ENCODE data around the gene P2RY6.

The P2RY6 gene

GRCh38 chr11:73233692-73234470 is 38.3 kb upstream of the P2RY6 start:
- no peak overlapping the region for H3K27ac Mint-ChIP-seq
- DNase-seq (ENCODE audit: low spot score in 2 of 2), result no peak
- H3K4me3 Mint-ChIP-seq, result no peak overlapping the region
- ATAC-seq, result no peak
- H3K36me3 Mint-ChIP-seq, result no peaks in the 10 kb centered on the region
- no peaks in the 10 kb centered on the region for H3K4me1 Mint-ChIP-seq
- no peaks in the 10 kb centered on the region for H3K9me3 Mint-ChIP-seq

- ATAC-seq (no peak), DNase-seq (ENCODE audit: low spot score in 2 of 2) (no peak)
- no peak overlapping the region for H3K27ac Mint-ChIP-seq
- no peaks in the 10 kb centered on the region for H3K36me3 Mint-ChIP-seq
- no peak overlapping the region for H3K4me3 Mint-ChIP-seq
- no peaks in the 10 kb centered on the region for H3K9me3 Mint-ChIP-seq
- no peaks in the 10 kb centered on the region for H3K4me1 Mint-ChIP-seq
Measured at GRCh38 chr11:73234471-73235181, 37.5 kb upstream of the P2RY6 start.

GRCh38 chr11:73235236-73235786 is 36.8 kb upstream of the P2RY6 start:
- no peaks in the 10 kb centered on the region for H3K4me1 Mint-ChIP-seq
- DNase-seq (ENCODE audit: low spot score in 2 of 2) (no peak), ATAC-seq (no peak)
- no peak overlapping the region for H3K27ac Mint-ChIP-seq
- no peaks in the 10 kb centered on the region for H3K9me3 Mint-ChIP-seq
- no peak overlapping the region for H3K4me3 Mint-ChIP-seq
- H3K36me3 Mint-ChIP-seq, result no peaks in the 10 kb centered on the region

GRCh38 chr11:73236205-73236765 is 35.9 kb upstream of the P2RY6 start:
- no peaks in the 10 kb centered on the region for H3K9me3 Mint-ChIP-seq
- DNase-seq (ENCODE audit: low spot score in 2 of 2) (no peak), ATAC-seq (no peak)
- no peaks in the 10 kb centered on the region for H3K4me1 Mint-ChIP-seq
- no peak overlapping the region for H3K4me3 Mint-ChIP-seq
- H3K36me3 Mint-ChIP-seq, result no peaks in the 10 kb centered on the region
- no peak overlapping the region for H3K27ac Mint-ChIP-seq

DNA sequence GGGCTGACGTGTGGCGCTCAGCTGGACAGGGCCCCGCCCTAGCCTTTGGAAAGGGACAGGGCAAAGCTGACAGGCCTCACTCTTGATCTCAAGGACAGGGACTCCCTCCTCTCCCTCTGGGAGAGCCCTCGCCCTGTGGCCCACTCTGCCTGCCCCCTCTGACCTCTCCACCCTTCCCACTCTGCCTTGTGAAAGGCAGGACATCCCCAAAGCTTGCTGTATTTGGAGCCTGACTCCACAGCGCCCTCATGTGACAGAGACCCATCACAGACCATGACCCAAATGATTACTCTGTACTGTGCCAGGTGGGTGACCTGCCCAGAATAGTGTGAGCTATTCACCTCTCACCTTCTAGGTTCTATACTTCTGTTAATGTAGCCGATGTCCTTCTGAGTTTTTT is 35.3 kb upstream of the P2RY6 start:
- Mint-ChIP-seq H3K9me3 (no peaks in the 10 kb centered on the region), H3K27ac (no peak overlapping the region), H3K4me1 (no peaks in the 10 kb centered on the region), H3K4me3 (no peak overlapping the region), H3K36me3 (no peaks in the 10 kb centered on the region)
- DNase-seq (ENCODE audit: low spot score in 2 of 2), result peak in 1 of 2 donors; percentile 62
- ATAC-seq, result peak; percentile 51

DNA sequence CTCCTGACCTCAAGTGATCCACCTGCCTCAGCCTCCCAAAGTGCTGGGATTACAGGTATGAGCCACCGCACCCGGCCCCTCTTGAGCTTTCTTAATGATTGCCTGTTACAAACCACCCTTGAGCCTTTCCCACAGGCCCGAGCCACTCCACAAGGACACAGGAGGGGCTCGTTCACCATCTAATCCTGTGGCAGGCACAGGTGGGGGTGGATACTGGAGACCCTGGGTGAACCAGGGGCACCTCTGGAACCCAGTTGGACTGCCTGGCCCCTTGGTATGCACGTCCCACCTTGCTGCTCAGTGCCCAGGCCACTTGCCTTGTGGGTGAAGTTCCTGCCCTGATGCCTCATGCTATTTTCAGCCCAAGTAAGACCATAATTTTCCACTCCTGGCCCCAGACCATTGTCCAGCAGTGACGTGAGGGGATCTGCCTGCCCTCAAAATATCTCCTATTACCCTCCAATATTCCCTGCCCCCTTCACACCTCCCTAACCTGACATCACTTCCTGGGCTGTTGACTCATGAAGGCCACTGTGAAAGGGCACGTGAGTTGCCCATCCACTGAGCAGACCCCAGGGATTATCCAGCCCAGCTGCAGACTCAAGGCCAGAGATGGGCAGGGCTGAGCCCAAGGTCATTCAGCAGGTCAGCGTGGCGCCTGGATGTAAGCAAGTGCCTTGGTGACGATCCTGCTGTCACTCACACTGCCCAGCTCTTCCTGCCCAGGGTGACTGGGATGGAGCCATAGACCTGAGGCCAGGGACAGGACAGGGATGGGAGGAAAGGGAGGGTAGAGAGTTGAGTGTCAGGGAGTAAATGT is 34.5 kb upstream of the P2RY6 start:
- no peaks in the 10 kb centered on the region for H3K36me3 Mint-ChIP-seq

DNA sequence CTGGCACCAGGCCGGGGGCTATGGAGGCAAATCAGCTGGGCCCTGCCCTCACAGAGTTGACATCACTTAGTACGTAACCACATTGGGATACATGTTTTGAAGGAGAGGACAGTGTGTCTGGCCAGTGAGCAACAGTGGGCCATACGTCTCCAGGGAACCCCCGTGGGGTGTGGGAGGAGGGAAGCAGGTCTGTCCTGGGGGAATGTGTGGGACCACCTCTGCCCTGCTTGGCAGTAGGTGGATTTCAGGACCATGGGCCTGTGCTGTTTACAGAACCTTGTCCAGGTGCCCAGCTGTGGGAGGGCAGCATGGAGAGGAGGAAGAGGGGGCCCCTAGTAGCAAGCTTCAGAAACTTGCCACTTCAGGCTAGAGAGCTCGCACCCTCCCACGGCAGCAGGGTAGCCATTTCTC is 33.0 kb upstream of the P2RY6 start:
- Mint-ChIP-seq H3K36me3 (no peaks in the 10 kb centered on the region), H3K9me3 (no peaks in the 10 kb centered on the region), H3K27ac (no peak overlapping the region), H3K4me3 (no peak overlapping the region), H3K4me1 (no peaks in the 10 kb centered on the region)
- DNase-seq (ENCODE audit: low spot score in 2 of 2) (no peak), ATAC-seq (no peak)

More for the DNA sequence above, 34.5 kb upstream of the P2RY6 start:
- ATAC-seq (no peak), DNase-seq (ENCODE audit: low spot score in 2 of 2) (no peak)
- Mint-ChIP-seq H3K9me3 (no peaks in the 10 kb centered on the region), H3K4me3 (no peak overlapping the region), H3K27ac (no peak overlapping the region), H3K4me1 (no peaks in the 10 kb centered on the region)

DNA sequence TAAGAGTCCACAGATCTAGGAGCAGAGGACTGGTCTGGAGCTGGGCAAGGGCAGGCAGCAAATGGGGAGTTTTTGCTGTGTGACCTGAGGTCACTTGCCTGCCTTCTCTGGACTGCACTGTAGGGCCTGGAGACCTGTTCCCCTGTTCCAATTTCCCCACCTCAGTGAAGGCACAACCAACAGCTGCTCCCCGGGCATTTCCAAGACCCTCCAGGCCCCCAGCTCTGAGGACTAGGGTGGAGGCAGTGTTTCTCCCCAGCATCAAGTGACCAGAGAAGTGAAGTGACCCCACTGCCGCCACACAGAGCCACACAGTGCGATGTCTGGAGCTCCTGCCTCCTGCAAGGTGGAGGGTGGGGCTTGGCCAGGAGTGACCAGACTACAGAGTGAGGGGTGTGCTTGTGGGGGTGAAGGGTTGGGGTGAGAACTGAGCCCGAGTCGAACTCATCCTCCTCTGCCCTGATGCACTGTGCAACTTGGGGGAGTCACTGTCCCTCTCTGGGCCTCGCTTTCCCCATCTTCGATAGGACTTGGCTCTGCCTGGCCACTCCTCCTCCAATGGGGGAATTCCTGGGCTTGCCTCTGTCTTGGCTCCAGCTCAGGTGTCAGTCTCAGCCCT is 32.5 kb upstream of the P2RY6 start:
- ATAC-seq (no peak), DNase-seq (ENCODE audit: low spot score in 2 of 2) (no peak)
- no peaks in the 10 kb centered on the region for H3K36me3 Mint-ChIP-seq
- no peak overlapping the region for H3K27ac Mint-ChIP-seq
- no peaks in the 10 kb centered on the region for H3K4me1 Mint-ChIP-seq
- H3K4me3 Mint-ChIP-seq, result no peak overlapping the region
- H3K9me3 Mint-ChIP-seq, result no peaks in the 10 kb centered on the region

- ATAC-seq (no peak), DNase-seq (ENCODE audit: low spot score in 2 of 2) (no peak)
- H3K4me3 Mint-ChIP-seq, result no peak overlapping the region
- H3K27ac Mint-ChIP-seq, result no peak overlapping the region
- no peaks in the 10 kb centered on the region for H3K4me1 Mint-ChIP-seq
- H3K36me3 Mint-ChIP-seq, result no peaks in the 10 kb centered on the region
- H3K9me3 Mint-ChIP-seq, result no peaks in the 10 kb centered on the region
Measured at GRCh38 chr11:73240190-73240781, 31.9 kb upstream of the P2RY6 start.

- Mint-ChIP-seq H3K27ac (no peak overlapping the region), H3K4me1 (no peaks in the 10 kb centered on the region), H3K36me3 (no peaks in the 10 kb centered on the region), H3K9me3 (no peaks in the 10 kb centered on the region), H3K4me3 (no peak overlapping the region)
- ATAC-seq (no peak), DNase-seq (ENCODE audit: low spot score in 2 of 2) (no peak)
Measured at GRCh38 chr11:73241300-73241699, 30.8 kb upstream of the P2RY6 start.

- DNase-seq (ENCODE audit: low spot score in 2 of 2) (peak; percentile 75 to 84), ATAC-seq (peak; percentile 85)
- Mint-ChIP-seq H3K27ac (peak overlapping the region; percentile 79), H3K4me1 (no peaks in the 10 kb centered on the region), H3K36me3 (no peaks in the 10 kb centered on the region), H3K9me3 (no peaks in the 10 kb centered on the region), H3K4me3 (peak overlapping the region; percentile 49)
Measured at GRCh38 chr11:73242251-73243092, 29.7 kb upstream of the P2RY6 start.

GRCh38 chr11:73243093-73243485 is 29.0 kb upstream of the P2RY6 start:
- H3K27ac Mint-ChIP-seq, result no peak overlapping the region
- no peaks in the 10 kb centered on the region for H3K9me3 Mint-ChIP-seq
- no peak for ATAC-seq
- H3K4me3 Mint-ChIP-seq, result no peak overlapping the region
- H3K36me3 Mint-ChIP-seq, result no peaks in the 10 kb centered on the region
- H3K4me1 Mint-ChIP-seq, result no peaks in the 10 kb centered on the region
- no peak for DNase-seq (ENCODE audit: low spot score in 2 of 2)

- Mint-ChIP-seq H3K36me3 (no peaks in the 10 kb centered on the region), H3K4me1 (no peaks in the 10 kb centered on the region), H3K4me3 (no peak overlapping the region), H3K9me3 (no peaks in the 10 kb centered on the region), H3K27ac (no peak overlapping the region)
- no peak for DNase-seq (ENCODE audit: low spot score in 2 of 2)
- no peak for ATAC-seq
Measured at GRCh38 chr11:73244589-73245240, 27.4 kb upstream of the P2RY6 start.
